Measurements from ENCODE around the gene ABITRAM. TPM values are rescaled to one million over a fixed set of nuclear protein-coding genes. Genes with fewer than 3 reads are reported as not detected.

The ABITRAM gene
- polyA plus RNA-seq, 4 donors: 13.2 to 26.8 (median 19.1) TPM

DNA sequence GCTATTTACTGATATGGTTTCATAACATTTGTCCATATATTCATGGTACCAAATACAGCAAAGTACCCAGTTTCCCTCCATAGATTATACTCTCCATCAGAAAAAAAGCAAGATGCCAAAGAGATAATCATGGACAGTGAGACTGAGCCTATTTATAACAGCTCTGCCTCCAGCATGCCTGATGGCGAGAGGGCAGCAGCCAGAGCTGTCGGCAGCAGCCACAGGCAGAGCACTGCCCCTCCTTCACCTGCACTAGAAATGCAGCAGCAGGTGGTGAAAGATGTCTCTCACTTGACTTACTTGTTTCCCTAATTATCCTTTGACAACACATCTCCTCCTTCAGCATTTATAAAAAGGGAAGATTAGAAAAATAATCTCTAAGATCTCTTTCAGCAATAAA is 46.7 kb downstream of the ABITRAM start:
- WGBS, 3 donors: 95 to 100% (median 98%) methylated on average over 2 of the region's 2 CpGs
- Histone ChIP-seq H3K4me3 (ENCODE audit: low read depth in 1 of 3, low read length in 3 of 3) (no peak overlapping the region), H3K27me3 (ENCODE audit: control insufficient read depth in 3 of 3, insufficient read depth in 3 of 3, low read length in 3 of 3) (no peaks in the 10 kb centered on the region), H3K27ac (ENCODE audit: low read depth in 1 of 3, low read length in 2 of 3) (no peak overlapping the region), H3K4me1 (ENCODE audit: control insufficient read depth in 3 of 3, insufficient read depth in 2 of 3, low read depth in 1 of 3, low read length in 2 of 3) (no peaks in the 10 kb centered on the region), H3K36me3 (ENCODE audit: control insufficient read depth in 3 of 3, insufficient read depth in 2 of 3, low read depth in 1 of 3, low read length in 3 of 3) (peaks cover 0 to 2% (median 0%) of the 10 kb centered on the region in 3 donors), H3K9me3 (ENCODE audit: control insufficient read depth in 2 of 2, insufficient read depth in 1 of 2, low read depth in 1 of 2, low read length in 1 of 2) (no peaks in the 10 kb centered on the region)
- no peak for FAIRE-seq
- no peak for DNase-seq

DNA sequence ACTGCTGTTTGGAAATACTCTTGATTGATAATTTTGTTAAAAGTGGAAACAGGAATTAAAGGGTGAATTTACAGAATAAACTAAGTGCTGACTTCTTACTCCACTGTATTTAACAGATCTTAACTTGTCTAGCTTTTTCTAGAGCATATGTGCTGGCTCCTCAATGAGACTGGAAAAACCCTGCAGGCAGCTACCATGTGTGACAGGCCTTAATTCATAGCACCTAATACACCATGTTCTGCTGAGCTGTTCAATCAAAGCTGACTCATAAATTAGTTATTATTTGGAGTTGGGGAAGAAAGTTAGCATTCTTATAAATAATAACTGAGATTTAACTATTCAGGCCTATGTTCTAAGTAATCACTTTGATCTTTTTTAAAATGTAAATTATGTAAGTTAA is 49.7 kb downstream of the ABITRAM start:
- no peaks in the 10 kb centered on the region for H3K9me3 ChIP-seq (ENCODE audit: control insufficient read depth in 2 of 2, insufficient read depth in 1 of 2, low read depth in 1 of 2, low read length in 1 of 2)
- peaks cover 0 to 2% (median 0%) of the 10 kb centered on the region in 3 donors for H3K36me3 ChIP-seq (ENCODE audit: control insufficient read depth in 3 of 3, insufficient read depth in 2 of 3, low read depth in 1 of 3, low read length in 3 of 3)
- H3K4me1 ChIP-seq (ENCODE audit: control insufficient read depth in 3 of 3, insufficient read depth in 2 of 3, low read depth in 1 of 3, low read length in 2 of 3): no peaks in the 10 kb centered on the region
- DNase-seq (no peak), FAIRE-seq (no peak)
- no peaks in the 10 kb centered on the region for H3K27me3 ChIP-seq (ENCODE audit: control insufficient read depth in 3 of 3, insufficient read depth in 3 of 3, low read length in 3 of 3)
- no peak overlapping the region for H3K4me3 ChIP-seq (ENCODE audit: low read depth in 1 of 3, low read length in 3 of 3)
- no peak overlapping the region for H3K27ac ChIP-seq (ENCODE audit: low read depth in 1 of 3, low read length in 2 of 3)

Other genes with a start within 250 kb of the ABITRAM start
- not detected for gene ACTL7B, start 78.4 kb upstream of the ABITRAM start, polyA plus RNA-seq
- not detected for gene ACTL7A, start 72.1 kb upstream of the ABITRAM start, polyA plus RNA-seq
- 10 to 100 TPM in 2 of 4 donors, 1 to 10 TPM in 2; 3.8 to 24.6 (median 11.4) TPM for gene ELP1, start 276 bp upstream of the ABITRAM start, polyA plus RNA-seq
- gene CTNNAL1, start 79.1 kb downstream of the ABITRAM start, polyA plus RNA-seq: 10 to 100 TPM in 3 of 4 donors, 1 to 10 TPM in 1; 7.8 to 26.6 (median 20.8) TPM
- gene TMEM245, start 185.5 kb downstream of the ABITRAM start, polyA plus RNA-seq: 10 to 100 TPM in 2 of 4 donors, 1 to 10 TPM in 2; 4.3 to 54.0 (median 9.8) TPM
- gene FRRS1L, start 232.8 kb downstream of the ABITRAM start, polyA plus RNA-seq: 1 to 10 TPM in 1 of 4 donors, under 1 TPM in 2, not detected in 1; under 0.01 to 9.6 (median 0.85) TPM